ENCODE measurements around the gene MPO. TPM values are rescaled to one million over a fixed set of nuclear protein-coding genes. Genes with fewer than 3 reads are reported as not detected.

MPO gene
- total and polyA plus RNA-seq, 12 donors = 0.13 to 1.4 (median 0.36) TPM; not detected in 3

- intact Hi-C loops (cut with DNase I) = loop anchor here (5.0 to 10.0 kb wide), 2 partner anchors 34 to 101 kb away; no protein-coding TSS in a partner anchor
- peak overlapping the region in 1 of 5 donors; percentile 34 for H3K27ac ChIP-seq
Observed at GRCh38 chr17:58323366-58324055, 42.8 kb upstream of the MPO start.

GRCh38 chr17:58322581-58323185 lies 41.9 kb upstream of the MPO start:
- DNase-seq = no peak
- H3K4me1 ChIP-seq (replicated peaks in 1 of 2) = peaks cover 7 to 11% of the 10 kb centered on the region in 2 donors
- intact Hi-C loops (cut with DNase I) = loop anchor here (5.0 to 10.0 kb wide), 2 partner anchors 35 to 102 kb away; no protein-coding TSS in a partner anchor
- 92 to 98% (median 95%) methylated on average over 8 to 9 of the region's 9 CpGs for WGBS, 4 donors
- H3K27ac ChIP-seq = no peak overlapping the region
- H3K27me3 ChIP-seq = no peaks in the 10 kb centered on the region
- no peak overlapping the region for H3K4me3 ChIP-seq
- H3K9me3 ChIP-seq (replicated peaks in 1 of 3) = no peaks in the 10 kb centered on the region
- H3K36me3 ChIP-seq (replicated peaks in 1 of 2) = no peaks in the 10 kb centered on the region
- TF ChIP-seq POLR2A (IDR thresholded peaks at IDR 0.05) = no peak
- no peak for TF ChIP-seq CTCF (IDR thresholded peaks at IDR 0.05)

More at GRCh38 chr17:58323366-58324055, 42.8 kb upstream of the MPO start:
- peak overlapping the region in 2 of 4 donors; percentile 58 to 72 for H3K4me3 ChIP-seq
- peaks cover 7 to 11% of the 10 kb centered on the region in 2 donors for H3K4me1 ChIP-seq (replicated peaks in 1 of 2)
- peak in 1 of 7 donors; percentile 16 for DNase-seq
- H3K9me3 ChIP-seq (replicated peaks in 1 of 3) = no peaks in the 10 kb centered on the region
- no peaks in the 10 kb centered on the region for H3K36me3 ChIP-seq (replicated peaks in 1 of 2)
- no peaks in the 10 kb centered on the region for H3K27me3 ChIP-seq
- 59 to 68% (median 60%) methylated on average over 5 to 8 of the region's 8 CpGs for WGBS, 4 donors
- no peak for TF ChIP-seq POLR2A (IDR thresholded peaks at IDR 0.05)
- no peak for TF ChIP-seq CTCF (IDR thresholded peaks at IDR 0.05)

GRCh38 chr17:58321571-58322525 lies 41.1 kb upstream of the MPO start:
- no peak for TF ChIP-seq POLR2A (IDR thresholded peaks at IDR 0.05)
- no peak for TF ChIP-seq CTCF (IDR thresholded peaks at IDR 0.05)
- Histone ChIP-seq H3K9me3 (replicated peaks in 1 of 3) (no peaks in the 10 kb centered on the region), H3K27ac (no peak overlapping the region), H3K27me3 (no peaks in the 10 kb centered on the region), H3K36me3 (replicated peaks in 1 of 2) (no peaks in the 10 kb centered on the region), H3K4me3 (no peak overlapping the region), H3K4me1 (replicated peaks in 1 of 2) (peaks cover 7 to 11% of the 10 kb centered on the region in 2 donors)
- DNase-seq = no peak
- intact Hi-C loops (cut with DNase I) = loop anchor here (5.0 to 10.0 kb wide), 2 partner anchors 35 to 103 kb away; no protein-coding TSS in a partner anchor
- WGBS, 4 donors = 82 to 89% (median 85%) methylated on average over 15 to 18 of the region's 18 CpGs
